Ovary (tissue), 9 donors: ENCODE measurements around the gene AGBL5. TPM values are rescaled to one million over a fixed set of nuclear protein-coding genes. Genes with fewer than 3 reads are reported as not detected.

ENCODE experiments used
- DNase-seq, 5 donors: peaks; one replicate each; pipeline ENCODE4 v3.0.0-alpha.2; 2019 to 2020
- H3K27ac ChIP-seq, 2 donors: fragments of 200-600 bp; one replicate each; pipeline versions ENCODE4 v1.5.1 to v1.8.0; 2019 to 2022
- H3K27me3 ChIP-seq: fragments of 200-600 bp; one replicate; pipeline ENCODE4 v1.8.0; 2022
- H3K36me3 ChIP-seq: fragments of 200-600 bp; sonication (generic); one replicate; pipeline ENCODE4 v1.5.1; 2019
- H3K4me1 ChIP-seq: one replicate; pipeline ENCODE4 v1.8.1; 2013; ENCODE audit warnings: mild to moderate bottlenecking, moderate library complexity; ENCODE audit not compliant: insufficient read depth
- H3K4me3 ChIP-seq: fragments of 200-600 bp; sonication (generic); one replicate; pipeline ENCODE4 v1.5.1; 2017
- H3K9me3 ChIP-seq, 2 donors: fragments of 200-600 bp in 1 of 2; sonication (generic) in 1 of 2; one replicate each; pipeline versions ENCODE4 v1.5.1 to v1.8.1; 2013 to 2019; ENCODE audit warnings: mild to moderate bottlenecking in 1 of 2, moderate library complexity in 1 of 2
- EP300 ChIP-seq: sonication (generic); formaldehyde crosslinking; IDR thresholded peaks from one replicate; pipeline ENCODE4 v1.6.1; 2017; ENCODE audit warnings: antibody characterized with exemption
- POLR2A ChIP-seq: fragments of 450-650 bp; IDR thresholded peaks from one replicate; pipeline ENCODE4 v1.6.1; 2017; ENCODE audit warnings: antibody characterized with exemption, mild to moderate bottlenecking, moderate library complexity
- WGBS, 3 donors: extraction: QIAGEN DNeasy Blood & Tissue Kit in 1 of 3; methylation state at CpG; one replicate each; pipeline versions ENCODE4 v1.1.5 to v1.1.7; 2013 to 2017; 5-methylcytosine and 5-hydroxymethylcytosine counted together
- intact Hi-C, 4 donors: fragments of 100-400 bp; cut with DNase I; formaldehyde crosslinking; loops; one replicate each; pipeline versions ENCODE4 v1.11.0 to v1.15.1; 2022 to 2023
- polyA plus RNA-seq, 2 donors: library from polyadenylated mRNA; stranded (reverse); fragments of 200-250 nt in 1 of 2; fragments of 350-450 nt in 1 of 2; fragmentation: Illumina TruSeq in 1 of 2; extraction: RNeasy Lipid Tissue Mini Kit (QIAGEN cat#74804) in 1 of 2; gene quantifications; one replicate each; pipeline ENCODE4 v1.2.3, GENCODE V29; 2013 to 2014
- total RNA-seq, 7 donors: library from RNA; depleted of rRNA in 2 of 7; stranded (reverse); fragments of >200 nt in 2 of 7; fragmentation: NEBNext Ultra II Directional in 3 of 7; extraction: Animal tissue kit (Norgen Biotek cat#: 25700) in 3 of 7; gene quantifications; one replicate each; pipeline versions ENCODE4 v1.1.0 to v1.2.4, GENCODE V29; 2016 to 2023
- TF ChIP-seq, protein P1 (sequence below), 3 donors: fragments of 450-650 bp in 2 of 3; fragments of 200-600 bp in 1 of 3; IDR thresholded peaks; one replicate each; pipeline versions ENCODE4 v1.5.1 to v1.8.0; 2016 to 2022; ENCODE audit warnings: antibody characterized with exemption in 3 of 3, mild to moderate bottlenecking in 1 of 3
- donor health status: DM: no; HTN: no; CAD: no; lungs with moderate emphysema.
- donor health status: DM: no; HTN: no; CAD: no.
- donor health status: Bipolar disorder and iron deficiency.
- donor health status: DM: yes; HTN: yes; CAD: no.
- donor health status: DM: no; HTN: no; CAD: no.
- donor health status: DM: yes; HTN: yes; CAD: no.

The AGBL5 gene
- total and polyA plus RNA-seq, 9 donors: 11.7 to 26.9 (median 23.9) TPM

DNA sequence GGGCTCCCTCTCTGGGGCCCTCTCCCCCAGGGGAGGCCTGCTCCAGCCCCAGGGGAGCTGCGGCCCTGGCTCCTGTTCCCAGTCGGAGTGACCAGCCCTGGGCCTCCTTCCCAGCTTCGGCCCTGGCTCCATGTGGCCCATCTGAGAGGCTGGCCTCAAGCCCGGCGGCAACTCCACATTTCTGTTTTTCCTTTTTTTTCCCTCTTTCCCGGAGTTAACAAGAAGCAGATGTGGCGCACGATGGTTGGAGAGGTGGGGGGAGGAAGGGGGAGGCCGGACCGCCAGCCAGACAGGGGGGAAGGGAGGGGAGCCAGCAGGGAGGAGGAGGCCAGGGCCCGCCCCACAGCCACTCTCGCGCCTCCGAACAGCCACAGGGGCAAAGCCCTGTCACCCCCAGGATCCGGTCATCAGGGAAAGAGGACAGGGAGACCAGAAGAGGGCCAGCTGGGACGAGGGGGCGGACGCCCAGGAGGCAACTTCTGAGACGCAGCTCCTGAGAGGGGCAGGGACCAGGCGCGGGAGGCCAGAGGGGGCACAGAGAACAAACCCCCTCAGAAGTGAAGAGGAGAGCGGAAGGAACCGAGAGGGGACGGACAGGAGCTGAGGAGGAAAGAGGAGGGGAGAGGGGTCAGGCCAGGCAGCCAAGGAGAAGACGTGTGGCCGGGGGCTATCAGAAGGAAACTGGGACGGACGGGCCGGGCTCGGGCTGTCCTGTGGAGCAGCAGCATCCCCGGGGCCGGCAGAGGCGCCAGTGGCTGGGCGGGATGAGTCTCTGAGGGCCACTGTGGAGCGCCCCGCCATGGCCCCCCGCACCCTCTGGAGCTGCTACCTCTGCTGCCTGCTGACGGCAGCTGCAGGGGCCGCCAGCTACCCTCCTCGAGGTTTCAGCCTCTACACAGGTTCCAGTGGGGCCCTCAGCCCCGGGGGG, 27.1 kb downstream of the AGBL5 start, which contains the start of gene EMILIN1:
TSS of gene EMILIN1 (plus strand) at position 349 of the 928 bp plus-strand sequence. CDS start at position 800, 451 bp downstream.
- peak; percentile 92 to 96 (median 95) for DNase-seq
- no peak for TF ChIP-seq EP300
- TF ChIP-seq, protein P1, sequence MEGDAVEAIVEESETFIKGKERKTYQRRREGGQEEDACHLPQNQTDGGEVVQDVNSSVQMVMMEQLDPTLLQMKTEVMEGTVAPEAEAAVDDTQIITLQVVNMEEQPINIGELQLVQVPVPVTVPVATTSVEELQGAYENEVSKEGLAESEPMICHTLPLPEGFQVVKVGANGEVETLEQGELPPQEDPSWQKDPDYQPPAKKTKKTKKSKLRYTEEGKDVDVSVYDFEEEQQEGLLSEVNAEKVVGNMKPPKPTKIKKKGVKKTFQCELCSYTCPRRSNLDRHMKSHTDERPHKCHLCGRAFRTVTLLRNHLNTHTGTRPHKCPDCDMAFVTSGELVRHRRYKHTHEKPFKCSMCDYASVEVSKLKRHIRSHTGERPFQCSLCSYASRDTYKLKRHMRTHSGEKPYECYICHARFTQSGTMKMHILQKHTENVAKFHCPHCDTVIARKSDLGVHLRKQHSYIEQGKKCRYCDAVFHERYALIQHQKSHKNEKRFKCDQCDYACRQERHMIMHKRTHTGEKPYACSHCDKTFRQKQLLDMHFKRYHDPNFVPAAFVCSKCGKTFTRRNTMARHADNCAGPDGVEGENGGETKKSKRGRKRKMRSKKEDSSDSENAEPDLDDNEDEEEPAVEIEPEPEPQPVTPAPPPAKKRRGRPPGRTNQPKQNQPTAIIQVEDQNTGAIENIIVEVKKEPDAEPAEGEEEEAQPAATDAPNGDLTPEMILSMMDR (IDR thresholded peaks at IDR 0.05): no peak
- peak; percentile 63 for TF ChIP-seq POLR2A
- intact Hi-C loops: no loop called here
- no peaks in the 10 kb centered on the region for H3K36me3 ChIP-seq
- peak within 1 kb of the TSS; percentile 59 for H3K4me3 ChIP-seq
- WGBS, 3 donors: 1 to 6% (median 2%) methylated on average over 39 to 41 of the region's 41 CpGs
- peak within 1 kb of the TSS; percentile 48 to 98 for H3K27ac ChIP-seq
- H3K27me3 ChIP-seq: no peaks in the 10 kb centered on the region
- H3K4me1 ChIP-seq: peaks cover 27% of the 10 kb centered on the region
- no peaks in the 10 kb centered on the region for H3K9me3 ChIP-seq

DNA sequence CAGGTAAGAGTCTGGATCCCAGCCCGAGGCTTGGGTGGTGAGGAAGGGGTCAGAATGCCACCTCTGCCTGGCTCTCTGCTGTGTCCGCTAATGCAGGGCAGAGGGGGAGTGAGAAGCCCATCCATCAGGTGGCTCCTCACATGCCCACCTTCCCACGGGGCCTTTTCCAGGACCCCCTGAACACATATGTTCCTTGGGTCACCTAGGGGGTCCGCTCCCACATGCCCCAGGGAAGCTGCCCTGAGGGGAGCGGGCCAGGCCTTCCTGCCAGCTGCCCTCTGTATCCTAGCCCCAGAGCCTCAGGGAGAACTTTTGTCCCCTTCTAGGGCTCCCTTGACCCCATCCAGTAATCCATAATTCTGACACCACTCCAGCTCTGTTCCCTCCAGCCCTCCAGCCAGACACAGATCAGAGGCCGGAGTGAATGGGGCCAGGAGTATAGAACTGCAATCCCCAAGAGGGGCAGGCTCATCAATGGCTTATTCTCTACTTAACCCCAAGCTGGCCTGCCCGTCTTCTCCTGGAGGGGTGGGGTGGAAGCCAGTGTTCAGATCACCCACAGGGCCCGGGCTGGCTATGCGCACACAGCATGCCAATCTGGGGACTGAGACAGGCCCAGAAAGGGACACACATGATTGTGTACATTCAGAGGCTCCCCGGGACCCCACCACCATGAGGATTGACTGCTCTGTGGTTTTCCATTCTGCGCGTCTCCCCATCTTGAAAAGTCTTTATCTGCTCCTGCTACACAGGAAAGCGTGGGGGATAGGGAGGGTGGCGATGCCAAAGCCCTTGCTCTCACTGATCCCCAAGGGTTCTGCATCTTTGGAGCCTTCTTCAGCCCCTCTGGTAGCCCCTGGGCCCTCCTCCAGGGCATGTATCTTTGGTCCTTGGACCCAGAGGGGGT, 28.0 kb downstream of the AGBL5 start:
- Histone ChIP-seq H3K27me3 (no peaks in the 10 kb centered on the region), H3K4me3 (peak overlapping the region; percentile 59), H3K4me1 (peaks cover 22% of the 10 kb centered on the region), H3K27ac (peak overlapping the region; percentile 48 to 98), H3K9me3 (no peaks in the 10 kb centered on the region), H3K36me3 (no peaks in the 10 kb centered on the region)
- 5 to 14% (median 8%) methylated on average over 14 of the region's 14 CpGs for WGBS, 3 donors
- no peak for TF ChIP-seq POLR2A
- no peak for TF ChIP-seq EP300
- TF ChIP-seq, protein P1 (IDR thresholded peaks at IDR 0.05): no peak
- peak in 3 of 5 donors; percentile 39 to 66 (median 47) for DNase-seq
- intact Hi-C loops: loop anchor here (10.0 kb wide), 2 partner anchors 45 to 105 kb away; partner anchors contain the start of genes MAPRE3 (in 2 of the 4) and TMEM214 (in 2 of the 4)

GRCh38 chr2:27080140-27080469, 28.6 kb downstream of the AGBL5 start:
- 9 to 13% (median 11%) methylated on average over 7 of the region's 7 CpGs for WGBS, 3 donors
- TF ChIP-seq POLR2A: no peak
- TF ChIP-seq, protein P1 (IDR thresholded peaks at IDR 0.05): no peak
- no peak for TF ChIP-seq EP300
- DNase-seq: peak in 1 of 5 donors; percentile 54
- Histone ChIP-seq H3K9me3 (no peaks in the 10 kb centered on the region), H3K4me3 (peak overlapping the region; percentile 59), H3K36me3 (no peaks in the 10 kb centered on the region), H3K27me3 (no peaks in the 10 kb centered on the region), H3K27ac (peak overlapping the region; percentile 48 to 98), H3K4me1 (peaks cover 18% of the 10 kb centered on the region)
- intact Hi-C loops: loop anchor here (10.0 kb wide), 2 partner anchors 45 to 105 kb away; partner anchors contain the start of genes MAPRE3 (in 2 of the 4) and TMEM214 (in 2 of the 4)

GRCh38 chr2:27080603-27080936, 29.1 kb downstream of the AGBL5 start:
- DNase-seq: peak in 1 of 5 donors; percentile 50
- Histone ChIP-seq H3K27me3 (no peaks in the 10 kb centered on the region), H3K4me3 (peak overlapping the region; percentile 59), H3K27ac (peak overlapping the region; percentile 48 to 98), H3K36me3 (no peaks in the 10 kb centered on the region), H3K9me3 (no peaks in the 10 kb centered on the region), H3K4me1 (peaks cover 17% of the 10 kb centered on the region)
- 15 to 25% (median 23%) methylated on average over 13 to 14 of the region's 14 CpGs for WGBS, 3 donors
- no peak for TF ChIP-seq POLR2A
- TF ChIP-seq, protein P1 (IDR thresholded peaks at IDR 0.05): no peak
- TF ChIP-seq EP300: no peak
- intact Hi-C loops: loop anchor here (10.0 kb wide), 2 partner anchors 46 to 106 kb away; partner anchors contain the start of genes MAPRE3 (in 2 of the 4) and TMEM214 (in 2 of the 4)
